ENCODE measurements around the gene SERAC1. TPM values are rescaled to one million over a fixed set of nuclear protein-coding genes. Genes with fewer than 3 reads are reported as not detected.
"Not testable (repeated sequence)": the region's sequence is repeated elsewhere in the genome, so short reads cannot be mapped to it uniquely, and the experiment has no call there.

Gene SERAC1
- total RNA-seq, 2 experiments from 2014 or later: 1.4 to 2.5 TPM

DNA sequence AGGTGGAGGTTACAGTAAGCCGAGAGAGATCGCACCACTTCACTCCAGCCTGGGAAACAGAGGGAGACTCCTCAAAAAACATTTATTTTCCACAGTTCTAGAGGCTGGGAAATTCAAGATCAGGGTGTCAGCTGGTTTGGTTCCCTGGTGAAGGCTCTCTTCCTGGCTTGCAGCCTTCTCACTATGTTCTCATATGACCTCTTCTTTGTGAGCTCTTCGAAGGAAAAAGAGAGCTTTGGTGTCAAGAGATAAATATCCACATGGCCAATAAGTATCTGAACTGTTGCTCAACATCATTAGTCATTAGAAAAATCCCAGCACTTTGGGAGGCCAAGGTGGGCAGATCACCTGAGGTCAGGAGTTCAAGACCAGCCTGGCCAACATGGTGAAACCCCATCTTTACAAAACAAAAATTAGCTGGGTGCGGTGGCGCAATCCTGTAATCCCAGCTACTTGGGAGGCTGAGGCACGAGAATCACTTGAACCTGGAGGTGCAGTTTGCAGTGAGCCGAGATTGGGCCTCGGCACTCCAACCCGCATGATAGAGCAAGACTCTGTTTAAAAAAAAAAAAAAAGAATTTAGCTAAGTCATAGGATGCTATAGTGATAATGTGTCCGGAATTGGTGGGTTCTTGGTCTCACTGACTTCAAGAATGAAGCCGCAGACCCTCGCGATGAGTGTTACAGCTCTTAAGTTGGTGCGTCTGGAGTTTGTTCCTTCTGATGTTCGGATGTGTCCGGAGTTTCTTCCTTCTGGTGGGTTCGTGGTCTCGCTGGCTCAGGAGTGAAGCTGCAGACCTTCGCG is 40.4 kb upstream of the SERAC1 start:
- H3K27ac ChIP-seq (ENCODE audit: low read depth in 1 of 2, low read length in 2 of 2); intact Hi-C loops (cut with DNase I, micrococcal nuclease); H3K4me3 Mint-ChIP-seq; H3K4me1 ChIP-seq (ENCODE audit: insufficient read depth, low read length); H3K36me3 ChIP-seq (ENCODE audit: insufficient read depth, low read length); H3K9me3 ChIP-seq (ENCODE audit: control insufficient read depth in 1 of 2, insufficient read depth in 1 of 2, low read length in 2 of 2); H3K4me3 ChIP-seq (ENCODE audit: low read length); H3K27me3 ChIP-seq (ENCODE audit: control insufficient read depth in 1 of 2, insufficient read depth in 2 of 2, low read length in 2 of 2); ATAC-seq (ENCODE audit: poor library complexity); H3K9me3 Mint-ChIP-seq; H3K27ac Mint-ChIP-seq; H3K27me3 Mint-ChIP-seq; DNase-seq; H3K36me3 Mint-ChIP-seq (ENCODE audit: low read depth): not testable (repeated sequence)
- H3K4me1 Mint-ChIP-seq (ENCODE audit: low read depth): peaks cover 12% of the 10 kb centered on the region
- CTCF ChIA-PET: interaction anchor here (0.7 kb wide), 1 partner anchor 13 kb away, joined by 4 read pairs; no protein-coding TSS in a partner anchor
- POLR2A ChIA-PET: interaction anchor here (0.6 to 0.9 kb wide), 2 partner anchors 9 to 767 kb away, joined by 3 read pairs; no protein-coding TSS in a partner anchor

DNA sequence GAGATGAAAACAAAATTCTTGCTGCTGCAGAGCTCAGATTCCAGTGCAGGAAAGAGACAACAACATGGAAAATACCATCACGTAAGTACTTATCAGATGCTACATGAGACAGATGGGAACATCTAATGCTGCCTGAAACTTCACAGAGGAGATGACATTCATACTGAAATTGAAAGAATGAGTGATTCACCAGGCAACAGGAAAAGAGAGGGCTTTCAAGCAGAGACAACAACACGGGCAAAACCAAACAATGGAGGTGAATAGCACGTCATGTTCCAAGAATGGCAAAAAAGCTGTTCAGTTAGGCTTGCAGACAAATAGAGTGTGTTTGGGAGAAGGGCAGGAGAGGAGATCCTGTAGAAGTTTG is 39.3 kb upstream of the SERAC1 start:
- ATAC-seq (ENCODE audit: poor library complexity): peak; percentile 59

DNA sequence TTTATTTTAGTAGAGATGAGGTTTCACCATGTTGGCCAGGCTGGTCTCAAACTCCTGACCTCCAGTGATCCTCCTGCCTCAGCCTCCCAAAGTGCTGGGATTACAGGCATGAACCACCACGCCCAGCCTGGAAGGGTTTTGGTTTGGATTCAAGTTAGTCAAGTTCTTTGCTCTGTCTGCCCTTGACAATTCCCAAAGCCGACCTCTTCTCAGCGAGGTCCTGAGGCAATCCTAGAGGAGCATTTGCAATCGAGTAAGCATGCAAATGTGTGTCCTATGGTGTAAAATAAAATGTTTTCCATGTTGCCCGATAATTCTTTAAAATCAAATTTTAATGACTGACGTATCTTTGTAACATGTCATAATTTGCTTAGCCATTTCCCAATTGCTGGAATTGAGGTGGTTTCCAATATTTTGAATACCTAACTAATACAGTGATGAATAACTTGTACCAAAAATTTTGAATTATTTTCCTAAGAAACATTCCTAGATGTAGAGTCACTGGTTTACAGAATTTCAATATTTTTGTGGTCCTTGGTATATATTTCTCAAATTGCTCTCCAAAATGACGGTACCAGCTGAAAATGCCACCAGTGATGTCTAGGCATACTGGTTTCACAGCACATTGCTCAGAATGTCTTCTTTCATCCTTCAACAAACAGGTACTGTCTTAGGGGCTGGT is 38.8 kb upstream of the SERAC1 start:
- no peak overlapping the region for H3K27ac Mint-ChIP-seq
- no peaks in the 10 kb centered on the region for H3K4me1 ChIP-seq (ENCODE audit: insufficient read depth, low read length)
- POLR2A ChIA-PET: no interaction called here
- intact Hi-C loops (cut with DNase I, micrococcal nuclease): no loop called here
- peaks cover 5% of the 10 kb centered on the region for H3K27me3 Mint-ChIP-seq
- no peak for DNase-seq
- H3K27me3 ChIP-seq (ENCODE audit: control insufficient read depth in 1 of 2, insufficient read depth in 2 of 2, low read length in 2 of 2): no peaks in the 10 kb centered on the region
- no peaks in the 10 kb centered on the region for H3K36me3 Mint-ChIP-seq (ENCODE audit: low read depth)
- no peaks in the 10 kb centered on the region for H3K9me3 Mint-ChIP-seq
- H3K27ac ChIP-seq (ENCODE audit: low read depth in 1 of 2, low read length in 2 of 2): no peak overlapping the region
- H3K4me1 Mint-ChIP-seq (ENCODE audit: low read depth): peaks cover 12% of the 10 kb centered on the region
- TF ChIP-seq, protein P1, sequence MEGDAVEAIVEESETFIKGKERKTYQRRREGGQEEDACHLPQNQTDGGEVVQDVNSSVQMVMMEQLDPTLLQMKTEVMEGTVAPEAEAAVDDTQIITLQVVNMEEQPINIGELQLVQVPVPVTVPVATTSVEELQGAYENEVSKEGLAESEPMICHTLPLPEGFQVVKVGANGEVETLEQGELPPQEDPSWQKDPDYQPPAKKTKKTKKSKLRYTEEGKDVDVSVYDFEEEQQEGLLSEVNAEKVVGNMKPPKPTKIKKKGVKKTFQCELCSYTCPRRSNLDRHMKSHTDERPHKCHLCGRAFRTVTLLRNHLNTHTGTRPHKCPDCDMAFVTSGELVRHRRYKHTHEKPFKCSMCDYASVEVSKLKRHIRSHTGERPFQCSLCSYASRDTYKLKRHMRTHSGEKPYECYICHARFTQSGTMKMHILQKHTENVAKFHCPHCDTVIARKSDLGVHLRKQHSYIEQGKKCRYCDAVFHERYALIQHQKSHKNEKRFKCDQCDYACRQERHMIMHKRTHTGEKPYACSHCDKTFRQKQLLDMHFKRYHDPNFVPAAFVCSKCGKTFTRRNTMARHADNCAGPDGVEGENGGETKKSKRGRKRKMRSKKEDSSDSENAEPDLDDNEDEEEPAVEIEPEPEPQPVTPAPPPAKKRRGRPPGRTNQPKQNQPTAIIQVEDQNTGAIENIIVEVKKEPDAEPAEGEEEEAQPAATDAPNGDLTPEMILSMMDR (IDR thresholded peaks at IDR 0.05): no peak
- no peak overlapping the region for H3K4me3 ChIP-seq (ENCODE audit: low read length)
- no peaks in the 10 kb centered on the region for H3K36me3 ChIP-seq (ENCODE audit: insufficient read depth, low read length)
- CTCF ChIA-PET: no interaction called here
- no peaks in the 10 kb centered on the region for H3K9me3 ChIP-seq (ENCODE audit: control insufficient read depth in 1 of 2, insufficient read depth in 1 of 2, low read length in 2 of 2)
- no peak overlapping the region for H3K4me3 Mint-ChIP-seq
- no peak for ATAC-seq (ENCODE audit: poor library complexity)

More for the DNA sequence above, 39.3 kb upstream of the SERAC1 start:
- Histone ChIP-seq H3K4me3 (ENCODE audit: low read length) (no peak overlapping the region), H3K9me3 (ENCODE audit: control insufficient read depth in 1 of 2, insufficient read depth in 1 of 2, low read length in 2 of 2) (no peaks in the 10 kb centered on the region), H3K36me3 (ENCODE audit: insufficient read depth, low read length) (no peaks in the 10 kb centered on the region), H3K27me3 (ENCODE audit: control insufficient read depth in 1 of 2, insufficient read depth in 2 of 2, low read length in 2 of 2) (no peaks in the 10 kb centered on the region), H3K27ac (ENCODE audit: low read depth in 1 of 2, low read length in 2 of 2) (no peak overlapping the region), H3K4me1 (ENCODE audit: insufficient read depth, low read length) (no peaks in the 10 kb centered on the region)
- Mint-ChIP-seq H3K4me3 (no peak overlapping the region), H3K9me3 (no peaks in the 10 kb centered on the region), H3K36me3 (ENCODE audit: low read depth) (no peaks in the 10 kb centered on the region), H3K27me3 (peaks cover 5% of the 10 kb centered on the region), H3K4me1 (ENCODE audit: low read depth) (peaks cover 12% of the 10 kb centered on the region), H3K27ac (no peak overlapping the region)
- ChIA-PET CTCF (no interaction called here), POLR2A (interaction anchor here (0.5 kb wide), 1 partner anchor 484 kb away, joined by 6 read pairs; no protein-coding TSS in a partner anchor)
- TF ChIP-seq, protein P1 (IDR thresholded peaks at IDR 0.05): no peak
- peak in 3 of 14 experiments; percentile 15 to 20 (median 19) for DNase-seq
- intact Hi-C loops (cut with DNase I, micrococcal nuclease): no loop called here

Data from CD4-positive, alpha-beta T cell (primary cell).